SJCRH30 (cell line): ENCODE results near the gene DGKQ. TPM values are rescaled to one million over a fixed set of nuclear protein-coding genes. Genes with fewer than 3 reads are reported as not detected.
A peak's percentile ranks its signal among the peaks of the same experiment; 100 is the strongest.
"Not testable (repeated sequence)": the region's sequence is repeated elsewhere in the genome, so short reads cannot be mapped to it uniquely, and the experiment has no call there.

Experiments used
- DNase-seq, 2 experiments: peaks; one replicate each; pipeline ENCODE4 v3.0.0-alpha.2; 2015 to 2020
- H3K27ac ChIP-seq: fragments of 250-450 bp; sonication (Bioruptor Pico); 2 replicates; pipeline ENCODE4 v1.5.1; 2020; ENCODE audit warnings: mild to moderate bottlenecking, moderate library complexity
- H3K27me3 ChIP-seq: fragments of 250-450 bp; sonication (Bioruptor Pico); 2 replicates; pipeline ENCODE4 v1.5.1; 2020; ENCODE audit warnings: mild to moderate bottlenecking, moderate library complexity
- H3K36me3 ChIP-seq: fragments of 250-450 bp; sonication (Bioruptor Pico); 2 replicates; pipeline ENCODE4 v1.5.1; 2020; ENCODE audit warnings: mild to moderate bottlenecking, moderate library complexity
- H3K4me1 ChIP-seq: fragments of 250-450 bp; sonication (Bioruptor Pico); 2 replicates; pipeline ENCODE4 v1.5.1; 2020; ENCODE audit warnings: mild to moderate bottlenecking, moderate library complexity
- H3K4me3 ChIP-seq: fragments of 250-450 bp; sonication (Bioruptor Pico); 2 replicates; pipeline ENCODE4 v1.5.1; 2020; ENCODE audit warnings: mild to moderate bottlenecking, moderate library complexity
- H3K9me3 ChIP-seq: fragments of 250-450 bp; sonication (Bioruptor Pico); replicated peaks from 2 replicates; pipeline ENCODE4 v1.5.1; 2020; ENCODE audit warnings: mild to moderate bottlenecking, moderate library complexity
- total RNA-seq: library from RNA; depleted of rRNA; stranded (reverse); fragments of >200 nt; shearing (Covaris generic); gene quantifications from 2 replicates; pipeline ENCODE4 v1.2.3, GENCODE V29; 2014

The DGKQ gene
- total RNA-seq, 1 experiment from 2014 or later = 2.8 TPM

GRCh38 chr4:982291-982690 is 8.9 kb upstream of the DGKQ start:
- no peaks in the 10 kb centered on the region for H3K36me3 ChIP-seq
- no peaks in the 10 kb centered on the region for H3K4me1 ChIP-seq
- H3K27me3 ChIP-seq = no peaks in the 10 kb centered on the region
- no peak overlapping the region for H3K4me3 ChIP-seq
- DNase-seq = no peak
- no peak overlapping the region for H3K27ac ChIP-seq
- no peaks in the 10 kb centered on the region for H3K9me3 ChIP-seq

- H3K27me3 ChIP-seq = no peaks in the 10 kb centered on the region
- no peaks in the 10 kb centered on the region for H3K4me1 ChIP-seq
- no peak overlapping the region for H3K4me3 ChIP-seq
- no peak for DNase-seq
- H3K36me3 ChIP-seq = no peaks in the 10 kb centered on the region
- no peak overlapping the region for H3K27ac ChIP-seq
- no peaks in the 10 kb centered on the region for H3K9me3 ChIP-seq
Measured at GRCh38 chr4:978957-979701, 5.8 kb upstream of the DGKQ start.

- not testable (repeated sequence) for H3K36me3 ChIP-seq, H3K4me3 ChIP-seq, DNase-seq, H3K9me3 ChIP-seq, H3K27me3 ChIP-seq, H3K4me1 ChIP-seq, H3K27ac ChIP-seq
Measured at GRCh38 chr4:976016-976415, 2.6 kb upstream of the DGKQ start.

GRCh38 chr4:974668-975067 is 1.3 kb upstream of the DGKQ start:
- Histone ChIP-seq H3K4me3 (no peak overlapping the region), H3K27ac (no peak overlapping the region), H3K4me1 (no peaks in the 10 kb centered on the region), H3K9me3 (no peaks in the 10 kb centered on the region), H3K27me3 (no peaks in the 10 kb centered on the region), H3K36me3 (no peaks in the 10 kb centered on the region)
- no peak for DNase-seq

GRCh38 chr4:972651-973424 is 531 bp downstream of the DGKQ start:
- DNase-seq = peak in 1 of 2 experiments; percentile 45

GRCh38 chr4:971666-972500 is 1.5 kb downstream of the DGKQ start:
- Histone ChIP-seq H3K4me1 (no peaks in the 10 kb centered on the region), H3K4me3 (peak overlapping the region; percentile 75), H3K9me3 (no peaks in the 10 kb centered on the region), H3K27ac (no peak overlapping the region), H3K27me3 (no peaks in the 10 kb centered on the region), H3K36me3 (no peaks in the 10 kb centered on the region)
- no peak for DNase-seq

More at GRCh38 chr4:972651-973424, 531 bp downstream of the DGKQ start:
- Histone ChIP-seq H3K27ac (no peak overlapping the region), H3K36me3 (no peaks in the 10 kb centered on the region), H3K9me3 (no peaks in the 10 kb centered on the region), H3K27me3 (no peaks in the 10 kb centered on the region), H3K4me3 (peak overlapping the region; percentile 75), H3K4me1 (no peaks in the 10 kb centered on the region)

GRCh38 chr4:970854-971520 is 2.4 kb downstream of the DGKQ start:
- H3K27me3 ChIP-seq = no peaks in the 10 kb centered on the region
- H3K4me3 ChIP-seq = no peak overlapping the region
- H3K9me3 ChIP-seq = no peaks in the 10 kb centered on the region
- H3K27ac ChIP-seq = no peak overlapping the region
- no peaks in the 10 kb centered on the region for H3K4me1 ChIP-seq
- DNase-seq = no peak
- no peaks in the 10 kb centered on the region for H3K36me3 ChIP-seq

- Histone ChIP-seq H3K36me3 (no peaks in the 10 kb centered on the region), H3K4me3 (no peak overlapping the region), H3K9me3 (no peaks in the 10 kb centered on the region), H3K27me3 (no peaks in the 10 kb centered on the region), H3K27ac (no peak overlapping the region), H3K4me1 (no peaks in the 10 kb centered on the region)
- DNase-seq = no peak
Measured at GRCh38 chr4:970046-970745, 3.2 kb downstream of the DGKQ start.

- Histone ChIP-seq H3K36me3 (no peaks in the 10 kb centered on the region), H3K27me3 (no peaks in the 10 kb centered on the region), H3K9me3 (no peaks in the 10 kb centered on the region), H3K4me1 (no peaks in the 10 kb centered on the region), H3K4me3 (no peak overlapping the region), H3K27ac (no peak overlapping the region)
- DNase-seq = no peak
Measured at GRCh38 chr4:968621-969394, 4.6 kb downstream of the DGKQ start.

- no peak overlapping the region for H3K27ac ChIP-seq
- H3K9me3 ChIP-seq = no peaks in the 10 kb centered on the region
- H3K36me3 ChIP-seq = no peaks in the 10 kb centered on the region
- no peaks in the 10 kb centered on the region for H3K27me3 ChIP-seq
- H3K4me1 ChIP-seq = no peaks in the 10 kb centered on the region
- no peak for DNase-seq
- no peak overlapping the region for H3K4me3 ChIP-seq
Measured at GRCh38 chr4:968221-968620, 5.1 kb downstream of the DGKQ start.

GRCh38 chr4:967113-968104 is 6.0 kb downstream of the DGKQ start:
- Histone ChIP-seq H3K4me3 (no peak overlapping the region), H3K27ac (no peak overlapping the region), H3K36me3 (no peaks in the 10 kb centered on the region), H3K27me3 (no peaks in the 10 kb centered on the region), H3K9me3 (no peaks in the 10 kb centered on the region), H3K4me1 (no peaks in the 10 kb centered on the region)
- no peak for DNase-seq

GRCh38 chr4:966266-967112 is 6.9 kb downstream of the DGKQ start:
- Histone ChIP-seq H3K4me1 (no peaks in the 10 kb centered on the region), H3K9me3 (no peaks in the 10 kb centered on the region), H3K36me3 (no peaks in the 10 kb centered on the region), H3K27ac (no peak overlapping the region), H3K4me3 (no peak overlapping the region), H3K27me3 (no peaks in the 10 kb centered on the region)
- no peak for DNase-seq
